Measurements from ENCODE around the gene SGPP2.

SGPP2 gene

DNA sequence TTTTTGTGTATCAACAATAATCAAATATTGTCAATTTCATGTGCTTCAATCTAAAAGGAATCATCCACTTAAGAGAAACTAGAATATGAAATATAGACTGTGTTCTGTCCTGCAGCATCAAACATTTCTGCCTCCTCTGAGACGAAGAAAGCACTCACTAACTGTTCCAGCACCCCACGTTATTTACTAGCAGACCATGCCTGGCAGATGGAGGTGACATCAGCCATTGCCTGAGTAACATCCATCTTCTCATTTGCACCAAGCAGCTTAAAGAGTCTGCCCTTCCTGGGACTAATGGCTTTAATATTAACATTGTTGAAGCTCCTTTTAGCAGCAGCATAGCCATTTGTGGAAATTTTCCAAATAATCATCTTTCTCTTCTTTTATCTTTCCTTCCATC, 25.7 kb downstream of the SGPP2 start:
- no peak overlapping the region for H3K4me3 ChIP-seq (ENCODE audit: low read depth, low read length)
- TF ChIP-seq, protein P1, sequence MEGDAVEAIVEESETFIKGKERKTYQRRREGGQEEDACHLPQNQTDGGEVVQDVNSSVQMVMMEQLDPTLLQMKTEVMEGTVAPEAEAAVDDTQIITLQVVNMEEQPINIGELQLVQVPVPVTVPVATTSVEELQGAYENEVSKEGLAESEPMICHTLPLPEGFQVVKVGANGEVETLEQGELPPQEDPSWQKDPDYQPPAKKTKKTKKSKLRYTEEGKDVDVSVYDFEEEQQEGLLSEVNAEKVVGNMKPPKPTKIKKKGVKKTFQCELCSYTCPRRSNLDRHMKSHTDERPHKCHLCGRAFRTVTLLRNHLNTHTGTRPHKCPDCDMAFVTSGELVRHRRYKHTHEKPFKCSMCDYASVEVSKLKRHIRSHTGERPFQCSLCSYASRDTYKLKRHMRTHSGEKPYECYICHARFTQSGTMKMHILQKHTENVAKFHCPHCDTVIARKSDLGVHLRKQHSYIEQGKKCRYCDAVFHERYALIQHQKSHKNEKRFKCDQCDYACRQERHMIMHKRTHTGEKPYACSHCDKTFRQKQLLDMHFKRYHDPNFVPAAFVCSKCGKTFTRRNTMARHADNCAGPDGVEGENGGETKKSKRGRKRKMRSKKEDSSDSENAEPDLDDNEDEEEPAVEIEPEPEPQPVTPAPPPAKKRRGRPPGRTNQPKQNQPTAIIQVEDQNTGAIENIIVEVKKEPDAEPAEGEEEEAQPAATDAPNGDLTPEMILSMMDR (IDR thresholded peaks at IDR 0.05; ENCODE audit: low read depth, low read length, missing control alignments) = no peak
- DNase-seq (ENCODE audit: low read depth) = no peak

DNA sequence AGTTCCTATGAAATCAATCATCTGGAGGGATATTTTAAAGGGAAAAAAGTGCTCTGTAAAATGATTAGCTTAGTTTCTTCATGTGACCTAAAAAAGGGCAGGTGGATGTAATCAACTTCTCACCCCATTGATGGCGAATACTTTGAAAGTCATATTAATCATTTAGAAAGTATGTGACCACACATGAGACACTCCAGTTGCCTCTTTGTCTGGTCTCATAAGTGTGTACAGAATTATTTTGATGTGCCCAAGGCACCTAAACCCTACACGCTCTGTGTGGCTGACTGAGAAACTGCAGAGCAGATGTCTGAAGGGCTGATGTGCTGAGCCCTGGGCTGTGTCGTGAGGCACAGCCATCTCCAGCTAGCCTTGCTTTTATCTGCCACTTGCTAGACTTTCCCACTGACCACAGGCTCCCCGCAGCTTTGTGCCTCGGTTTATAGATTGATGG, 26.9 kb downstream of the SGPP2 start:
- TF ChIP-seq, protein P1 (IDR thresholded peaks at IDR 0.05; ENCODE audit: low read depth, low read length, missing control alignments) = peak; percentile 58
- H3K4me3 ChIP-seq (ENCODE audit: low read depth, low read length) = no peak overlapping the region
- peak; percentile 61 for DNase-seq (ENCODE audit: low read depth)

DNA sequence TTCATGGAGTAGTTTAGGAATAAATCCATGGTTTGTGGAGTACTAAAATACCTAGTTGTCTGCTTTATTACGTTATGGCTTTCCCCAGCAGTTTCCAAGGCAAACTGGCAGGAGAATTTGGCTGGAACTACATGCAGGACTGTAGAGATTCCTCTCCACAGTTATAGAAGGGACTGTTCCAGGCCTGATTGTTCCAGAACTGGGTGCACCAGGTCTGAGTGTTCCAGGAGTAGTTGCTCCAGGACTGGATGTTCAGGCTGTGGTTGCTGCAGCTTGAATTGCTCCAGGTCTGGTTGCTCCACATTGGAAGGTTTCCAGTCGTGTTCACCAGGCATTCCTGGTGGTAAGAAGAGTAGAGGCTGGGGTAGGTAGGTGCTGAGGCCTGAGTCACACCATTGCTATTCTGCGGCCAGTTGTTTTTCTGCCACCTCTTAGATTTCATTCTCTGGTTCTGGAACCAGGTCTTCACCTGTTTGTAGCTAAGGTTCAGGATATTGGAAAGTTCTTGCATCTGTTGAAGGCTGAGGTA, 28.1 kb downstream of the SGPP2 start:
- DNase-seq (ENCODE audit: low read depth) = no peak
- no peak overlapping the region for H3K4me3 ChIP-seq (ENCODE audit: low read depth, low read length)
- TF ChIP-seq, protein P1 (IDR thresholded peaks at IDR 0.05; ENCODE audit: low read depth, low read length, missing control alignments) = no peak

DNA sequence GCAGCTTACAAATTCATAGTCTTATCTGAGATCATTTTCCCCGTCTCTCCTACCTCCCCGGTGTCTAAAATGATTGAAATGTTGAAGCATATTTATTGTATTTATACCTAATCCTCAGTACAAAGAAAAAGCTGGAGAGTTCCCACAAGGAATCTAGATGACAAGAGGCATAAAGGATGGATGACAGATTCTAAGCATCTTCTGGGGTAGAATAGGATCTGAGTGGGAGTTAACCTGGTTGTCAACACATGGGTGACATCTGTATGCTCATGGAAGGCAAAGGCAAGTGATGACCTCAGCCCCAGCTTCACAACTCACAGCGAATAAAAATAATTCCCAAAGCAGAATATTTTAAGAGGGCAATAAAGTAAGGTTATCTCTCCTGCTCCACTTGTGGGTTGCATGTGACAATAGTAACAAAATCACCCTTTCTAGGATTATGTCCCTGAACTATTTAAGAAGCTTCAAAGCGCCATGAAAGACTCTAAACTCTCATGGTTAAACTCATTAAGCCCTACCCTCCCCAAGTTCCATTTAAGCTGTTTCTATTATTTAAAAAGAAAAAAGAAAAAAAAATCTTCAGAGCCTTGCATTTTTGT, 32.2 kb downstream of the SGPP2 start:
- no peak overlapping the region for H3K4me3 ChIP-seq (ENCODE audit: low read depth, low read length)
- TF ChIP-seq, protein P1 (IDR thresholded peaks at IDR 0.05; ENCODE audit: low read depth, low read length, missing control alignments) = no peak
- no peak for DNase-seq (ENCODE audit: low read depth)

DNA sequence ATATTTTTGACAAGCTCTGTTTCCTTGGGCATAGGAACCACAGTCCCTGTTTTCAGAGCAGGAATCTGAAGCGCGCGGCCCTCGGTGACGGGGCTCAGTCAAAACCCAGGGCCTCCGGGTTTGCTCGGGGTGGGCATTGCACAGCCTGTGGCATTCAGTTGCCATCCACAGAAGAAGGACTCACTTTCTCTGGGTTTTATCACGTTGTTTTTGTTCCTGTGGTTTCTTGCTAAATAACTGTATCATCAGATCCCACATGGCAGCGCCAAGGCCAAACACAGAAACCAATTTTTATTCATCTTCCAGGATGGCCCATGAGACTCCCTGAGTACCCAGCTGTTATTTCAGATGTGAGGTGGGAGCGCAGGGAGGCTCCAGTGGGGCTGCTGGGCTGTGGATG, 35.6 kb downstream of the SGPP2 start:
- no peak overlapping the region for H3K4me3 ChIP-seq (ENCODE audit: low read depth, low read length)
- TF ChIP-seq, protein P1 (IDR thresholded peaks at IDR 0.05; ENCODE audit: low read depth, low read length, missing control alignments) = no peak
- no peak for DNase-seq (ENCODE audit: low read depth)

DNA sequence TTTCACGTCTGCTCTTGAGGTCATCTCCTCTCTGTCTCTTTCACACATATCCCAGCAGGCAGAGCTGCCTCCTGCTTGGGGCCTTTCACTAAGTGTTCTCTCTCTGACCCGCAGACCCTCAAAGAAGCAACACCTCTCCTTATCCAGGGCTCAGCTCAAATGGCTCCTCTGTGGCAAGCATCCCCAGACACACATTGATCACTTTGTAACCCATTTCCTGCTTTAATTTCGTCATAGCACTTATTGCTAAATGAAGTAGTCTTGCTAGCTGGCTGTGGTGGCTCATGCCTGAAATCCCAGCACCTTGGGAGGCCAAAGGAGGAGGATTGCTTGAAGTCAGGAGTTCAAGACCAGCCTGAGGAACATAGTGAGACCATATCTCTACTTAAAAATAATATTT, 41.4 kb downstream of the SGPP2 start:
- TF ChIP-seq, protein P1 (IDR thresholded peaks at IDR 0.05; ENCODE audit: low read depth, low read length, missing control alignments) = no peak
- DNase-seq (ENCODE audit: low read depth) = no peak

DNA sequence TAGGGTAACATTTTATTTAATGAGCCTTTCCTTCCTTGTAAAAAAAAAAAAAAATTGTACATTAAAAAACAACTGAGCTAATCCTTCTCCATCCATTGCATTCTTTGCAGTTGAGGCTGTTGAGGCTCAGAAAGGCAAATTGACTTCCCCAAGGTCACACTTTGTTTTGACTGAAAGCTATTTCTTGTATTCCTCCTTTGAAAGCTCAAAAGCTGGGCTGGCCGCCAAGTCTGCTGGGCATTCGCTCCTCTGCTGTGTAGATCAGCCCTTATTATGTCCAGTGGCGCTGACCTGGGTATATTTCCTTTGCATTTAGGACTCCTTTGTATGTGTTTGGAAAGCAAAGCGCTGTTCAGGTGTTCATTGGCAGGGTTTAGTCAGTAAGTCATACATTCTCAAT, 44.0 kb downstream of the SGPP2 start:
- no peak overlapping the region for H3K4me3 ChIP-seq (ENCODE audit: low read depth, low read length)
- TF ChIP-seq, protein P1 (IDR thresholded peaks at IDR 0.05; ENCODE audit: low read depth, low read length, missing control alignments) = no peak
- no peak for DNase-seq (ENCODE audit: low read depth)

More for the DNA sequence above, 41.4 kb downstream of the SGPP2 start:
- no peak overlapping the region for H3K4me3 ChIP-seq (ENCODE audit: low read depth, low read length)

Data from GM12864 (cell line).